Transverse colon (tissue), 4 donors: Measurements from ENCODE around the gene GALNT10.

Experiments
- EP300 ChIP-seq: sonication (generic); formaldehyde crosslinking; IDR thresholded peaks from one replicate; pipeline ENCODE4 v1.6.1; 2017; ENCODE audit warnings: antibody characterized with exemption, low read depth
- POLR2A ChIP-seq: fragments of 450-650 bp; IDR thresholded peaks from one replicate; pipeline ENCODE4 v1.6.1; 2016; ENCODE audit warnings: antibody characterized with exemption, mild to moderate bottlenecking, moderate library complexity
- POLR2AphosphoS5 ChIP-seq, 3 donors: sonication (generic); formaldehyde crosslinking; IDR thresholded peaks; one replicate each; pipeline ENCODE4 v1.6.1; 2016; ENCODE audit warnings: antibody characterized with exemption in 3 of 3
- TF ChIP-seq, protein P1 (sequence below), 5 experiments: fragments of 200-600 bp in 3 of 5; fragments of 450-650 bp in 2 of 5; sonication (generic) in 3 of 5; IDR thresholded peaks; 1 replicate in 2 of 5; 2 replicates in 3 of 5; pipeline ENCODE4 v1.5.1; 2016 to 2017; ENCODE audit warnings: antibody characterized with exemption in 5 of 5, inconsistent platforms in 3 of 5, mild to moderate bottlenecking in 2 of 5, moderate library complexity in 1 of 5

- TF ChIP-seq EP300 (no peak), POLR2A (no peak), POLR2AphosphoS5 (IDR thresholded peaks at IDR 0.05) (no peak)
- TF ChIP-seq, protein P1, sequence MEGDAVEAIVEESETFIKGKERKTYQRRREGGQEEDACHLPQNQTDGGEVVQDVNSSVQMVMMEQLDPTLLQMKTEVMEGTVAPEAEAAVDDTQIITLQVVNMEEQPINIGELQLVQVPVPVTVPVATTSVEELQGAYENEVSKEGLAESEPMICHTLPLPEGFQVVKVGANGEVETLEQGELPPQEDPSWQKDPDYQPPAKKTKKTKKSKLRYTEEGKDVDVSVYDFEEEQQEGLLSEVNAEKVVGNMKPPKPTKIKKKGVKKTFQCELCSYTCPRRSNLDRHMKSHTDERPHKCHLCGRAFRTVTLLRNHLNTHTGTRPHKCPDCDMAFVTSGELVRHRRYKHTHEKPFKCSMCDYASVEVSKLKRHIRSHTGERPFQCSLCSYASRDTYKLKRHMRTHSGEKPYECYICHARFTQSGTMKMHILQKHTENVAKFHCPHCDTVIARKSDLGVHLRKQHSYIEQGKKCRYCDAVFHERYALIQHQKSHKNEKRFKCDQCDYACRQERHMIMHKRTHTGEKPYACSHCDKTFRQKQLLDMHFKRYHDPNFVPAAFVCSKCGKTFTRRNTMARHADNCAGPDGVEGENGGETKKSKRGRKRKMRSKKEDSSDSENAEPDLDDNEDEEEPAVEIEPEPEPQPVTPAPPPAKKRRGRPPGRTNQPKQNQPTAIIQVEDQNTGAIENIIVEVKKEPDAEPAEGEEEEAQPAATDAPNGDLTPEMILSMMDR (IDR thresholded peaks at IDR 0.05), result no peak
These were observed 133.5 kb downstream of the GALNT10 start for GRCh38 chr5:154324033-154324432.
